K562 (cell line): Measurements from ENCODE around the gene DNAI7.

Source experiments
- CREB1 ChIP-seq, 2 experiments: sonication (generic) in 1 of 2; formaldehyde crosslinking in 1 of 2; IDR thresholded peaks; 2 replicates each; pipeline versions ENCODE4 v1.6.1 to v1.8.0; 2012 to 2022; ENCODE audit warnings: inconsistent platforms in 1 of 2, mild to moderate bottlenecking in 1 of 2, missing genetic modification reagents in 1 of 2, moderate library complexity in 1 of 2
- CREM ChIP-seq: IDR thresholded peaks from 2 replicates; pipeline ENCODE4 v1.6.1; 2014; ENCODE audit warnings: antibody characterized with exemption, low read depth
- DNMT1 ChIP-seq: fragments of 450-650 bp; IDR thresholded peaks from 2 replicates; pipeline ENCODE4 v1.6.1; 2016; ENCODE audit warnings: antibody characterized with exemption, mild to moderate bottlenecking
- MYBL2 ChIP-seq, 2 experiments: fragments of 450-650 bp in 1 of 2; sonication (generic) in 1 of 2; formaldehyde crosslinking in 1 of 2; IDR thresholded peaks; 2 replicates each; pipeline versions ENCODE4 v1.6.1 to v1.8.1; 2017 to 2022; ENCODE audit warnings: borderline replicate concordance in 1 of 2, inconsistent platforms in 1 of 2, low read depth in 1 of 2, mild to moderate bottlenecking in 1 of 2, missing genetic modification reagents in 1 of 2, moderate library complexity in 1 of 2
- POLR2G ChIP-seq: fragments of 200-400 bp; formaldehyde crosslinking; IDR thresholded peaks from 2 replicates; pipeline ENCODE4 v1.6.1; 2017; ENCODE audit warnings: low read depth, mild to moderate bottlenecking, antibody characterized with exemption, low read length, moderate library complexity
- RAD21 ChIP-seq, 2 experiments: fragments of 250-450 bp in 1 of 2; fragments of 450-650 bp in 1 of 2; sonication (Bioruptor Pico) in 1 of 2; formaldehyde crosslinking in 1 of 2; IDR thresholded peaks in 1 of 2; conservative IDR thresholded peaks in 1 of 2; 2 replicates each; pipeline versions ENCODE4 v1.4.0 to v1.8.0; 2020 to 2022; ENCODE audit warnings: mild to moderate bottlenecking in 2 of 2, moderate library complexity in 1 of 2
- SIRT6 ChIP-seq: IDR thresholded peaks from one replicate; pipeline ENCODE4 v1.6.1; 2012; ENCODE audit warnings: low read depth, mild to moderate bottlenecking, control low read depth, inconsistent platforms, low read length, moderate library complexity
- TBP ChIP-seq: optimal IDR thresholded peaks from 2 replicates; pipeline ENCODE3; 2011; ENCODE audit warnings: low read depth, low read length, improper control_type of control experiment
- ZNF121 ChIP-seq: sonication (generic); formaldehyde crosslinking; conservative IDR thresholded peaks from 2 replicates; pipeline ENCODE4 v1.8.0; 2022; ENCODE audit warnings: missing genetic modification reagents
- ZNF184 ChIP-seq: sonication (generic); formaldehyde crosslinking; IDR thresholded peaks from 2 replicates; pipeline ENCODE4 v1.5.0; 2020; ENCODE audit warnings: missing genetic modification reagents
- ZNF232 ChIP-seq: sonication (generic); formaldehyde crosslinking; IDR thresholded peaks from 2 replicates; pipeline ENCODE4 v1.8.0; 2022; ENCODE audit warnings: mild to moderate bottlenecking, missing genetic modification reagents
- ZNF280B ChIP-seq: fragments of 250-450 bp; sonication (Bioruptor Pico); IDR thresholded peaks from 2 replicates; pipeline ENCODE4 v1.5.1; 2021; ENCODE audit warnings: mild to moderate bottlenecking
- ZNF449 ChIP-seq: fragments of 250-450 bp; sonication (Bioruptor Pico); IDR thresholded peaks from 2 replicates; pipeline ENCODE4 v1.8.0; 2022; ENCODE audit warnings: moderate library complexity, mild to moderate bottlenecking, inconsistent platforms

- TF ChIP-seq DNMT1 (no peak), TBP (no peak), ZNF121 (CRISPR knock-in tag) (no peak), ZNF184 (no peak), SIRT6 (no peak), ZNF449 (CRISPR knock-in tag) (no peak), ZNF232 (CRISPR knock-in tag) (no peak), RAD21 (CRISPR knock-in tag; conservative IDR thresholded peaks at IDR 0.05 in 1 of 2, IDR thresholded peaks at IDR 0.05 in 1 of 2) (no peak), POLR2G (no peak), ZNF280B (CRISPR knock-in tag) (no peak), CREB1 (IDR thresholded peaks at IDR 0.05) (no peak), CREB1 (CRISPR knock-in tag; IDR thresholded peaks at IDR 0.05) (no peak), MYBL2 (IDR thresholded peaks at IDR 0.05; ENCODE audit: low read depth) (no peak), MYBL2 (CRISPR knock-in tag; IDR thresholded peaks at IDR 0.05; ENCODE audit: borderline replicate concordance) (no peak), CREM (no peak)
Measured at GRCh38 chr12:25184132-25184531, 10.8 kb downstream of the DNAI7 start.
